ENCODE results near the gene AOC2. TPM values are rescaled to one million over a fixed set of nuclear protein-coding genes. Genes with fewer than 3 reads are reported as not detected.
A peak's percentile ranks its signal among the peaks of the same experiment; 100 is the strongest.

Gene AOC2
- total RNA-seq, 4 donors from 2014 or later: 0.93 to 1.7 (median 1.3) TPM

GRCh38 chr17:42804918-42805367 lies 39.4 kb upstream of the AOC2 start:
- no peaks in the 10 kb centered on the region for H3K4me1 ChIP-seq
- TF ChIP-seq POLR2A (IDR thresholded peaks at IDR 0.05) (no peak), CTCF (IDR thresholded peaks at IDR 0.05) (no peak)
- no peaks in the 10 kb centered on the region for H3K27me3 ChIP-seq
- intact Hi-C loops (cut with DNase I): no loop called here
- H3K27ac ChIP-seq: no peak overlapping the region
- peaks cover 0 to 3% of the 10 kb centered on the region in 2 donors for H3K36me3 ChIP-seq
- H3K4me3 ChIP-seq (replicated peaks in 1 of 3): no peak overlapping the region
- no peak for DNase-seq
- no peaks in the 10 kb centered on the region for H3K9me3 ChIP-seq
- 94 to 97% methylated on average over 1 of the region's 1 CpG for WGBS, 2 donors

- H3K27ac ChIP-seq: no peak overlapping the region
- intact Hi-C loops (cut with DNase I): no loop called here
- H3K9me3 ChIP-seq: no peaks in the 10 kb centered on the region
- WGBS, 2 donors: 92 to 93% methylated on average over 1 of the region's 1 CpG
- peaks cover 11 to 14% of the 10 kb centered on the region in 2 donors for H3K36me3 ChIP-seq
- no peak for DNase-seq
- no peaks in the 10 kb centered on the region for H3K4me1 ChIP-seq
- TF ChIP-seq CTCF (IDR thresholded peaks at IDR 0.05) (no peak), POLR2A (IDR thresholded peaks at IDR 0.05) (no peak)
- no peaks in the 10 kb centered on the region for H3K27me3 ChIP-seq
- no peak overlapping the region for H3K4me3 ChIP-seq (replicated peaks in 1 of 3)
Measured at GRCh38 chr17:42806249-42806648, 38.1 kb upstream of the AOC2 start.

DNA sequence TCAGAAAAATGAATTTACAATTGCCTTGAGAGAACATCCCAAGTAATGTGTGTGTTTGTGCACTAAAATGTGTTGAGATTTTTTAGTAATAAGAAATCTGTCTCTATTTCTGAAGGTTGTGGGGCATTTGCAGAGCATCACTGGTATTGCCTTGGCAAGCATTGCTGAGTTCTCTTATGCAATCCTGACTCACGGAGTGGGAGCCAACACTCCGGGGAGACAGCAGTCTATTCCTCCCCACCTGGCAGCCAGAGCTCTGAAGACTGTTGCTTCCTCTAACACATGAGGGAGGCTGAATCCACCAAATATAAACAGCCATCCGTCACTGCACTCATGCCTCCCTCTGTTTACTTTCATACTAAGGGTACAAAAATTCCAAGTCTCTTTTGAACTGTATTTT lies 35.1 kb upstream of the AOC2 start:
- H3K27ac ChIP-seq: no peak overlapping the region
- intact Hi-C loops (cut with DNase I): no loop called here
- no peak overlapping the region for H3K4me3 ChIP-seq (replicated peaks in 1 of 3)
- TF ChIP-seq CTCF (IDR thresholded peaks at IDR 0.05) (no peak), POLR2A (IDR thresholded peaks at IDR 0.05) (no peak)
- no peaks in the 10 kb centered on the region for H3K9me3 ChIP-seq
- no peaks in the 10 kb centered on the region for H3K27me3 ChIP-seq
- no peak for DNase-seq
- H3K4me1 ChIP-seq: no peaks in the 10 kb centered on the region
- H3K36me3 ChIP-seq: peaks cover 23 to 31% of the 10 kb centered on the region in 2 donors
- whole genome bisulfite sequencing, 2 donors: 46 to 81% methylated on average over 3 of the region's 3 CpGs

DNA sequence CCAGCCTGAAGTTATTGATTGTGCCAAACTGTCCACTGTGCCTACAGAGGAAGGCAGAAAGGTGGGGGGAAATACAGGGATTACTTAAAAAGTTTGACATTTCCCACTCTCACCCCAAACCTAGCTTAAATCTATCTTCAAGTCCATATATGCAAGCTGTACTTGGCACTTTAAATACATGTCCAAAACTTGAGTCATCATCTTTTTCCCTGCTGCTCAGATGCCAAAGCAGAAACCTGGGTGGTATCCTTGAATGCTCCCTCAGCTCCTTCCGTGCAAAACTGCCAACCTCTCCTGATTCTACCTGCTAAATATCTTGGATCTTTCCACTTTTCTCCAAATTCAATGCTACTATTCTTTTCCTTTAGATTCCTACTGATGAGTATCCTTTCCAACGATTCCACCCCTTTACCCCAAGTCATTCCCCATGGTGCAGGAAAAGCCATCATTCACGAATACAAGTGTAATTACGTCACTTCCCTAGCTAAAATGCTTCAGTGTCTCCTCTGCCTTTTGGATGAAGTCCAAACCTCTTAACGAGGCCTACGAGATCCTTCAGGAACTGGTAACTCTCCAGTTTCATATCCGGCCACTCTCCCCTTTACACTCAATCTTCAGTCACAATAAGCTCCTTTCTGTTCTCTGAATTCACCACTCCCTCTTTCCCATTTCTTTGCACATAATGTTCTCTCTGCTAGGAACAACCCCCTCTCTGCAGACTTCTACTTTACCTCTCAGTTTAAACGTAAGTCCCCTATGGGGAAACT lies 29.6 kb upstream of the AOC2 start:
- Histone ChIP-seq H3K9me3 (no peaks in the 10 kb centered on the region), H3K27me3 (no peaks in the 10 kb centered on the region), H3K36me3 (peaks cover 67 to 69% of the 10 kb centered on the region in 2 donors), H3K4me3 (replicated peaks in 1 of 3) (no peak overlapping the region), H3K4me1 (peaks cover 0 to 5% of the 10 kb centered on the region in 2 donors), H3K27ac (peak overlapping the region in 2 of 3 donors; percentile 12 to 49)
- peak; percentile 15 for DNase-seq
- intact Hi-C loops (cut with DNase I): no loop called here
- TF ChIP-seq POLR2A (IDR thresholded peaks at IDR 0.05): no peak
- no peak for TF ChIP-seq CTCF (IDR thresholded peaks at IDR 0.05)
- WGBS, 2 donors: 33 to 37% methylated on average over 8 of the region's 8 CpGs

GRCh38 chr17:42817866-42818265 lies 26.5 kb upstream of the AOC2 start:
- H3K4me3 ChIP-seq (replicated peaks in 1 of 3): no peak overlapping the region
- intact Hi-C loops (cut with DNase I): no loop called here
- no peaks in the 10 kb centered on the region for H3K27me3 ChIP-seq
- H3K27ac ChIP-seq: no peak overlapping the region
- H3K9me3 ChIP-seq: no peaks in the 10 kb centered on the region
- DNase-seq: no peak
- WGBS, 2 donors: 85 to 87% methylated on average over 1 of the region's 1 CpG
- H3K4me1 ChIP-seq: peaks cover 0 to 8% of the 10 kb centered on the region in 2 donors
- peaks cover 50 to 52% of the 10 kb centered on the region in 2 donors for H3K36me3 ChIP-seq
- TF ChIP-seq POLR2A (IDR thresholded peaks at IDR 0.05) (no peak), CTCF (IDR thresholded peaks at IDR 0.05) (no peak)

Data from thyroid gland (tissue), 4 donors.